SK-N-SH (cell line): ENCODE measurements around the gene LTBP1. TPM values are rescaled to one million over a fixed set of nuclear protein-coding genes. Genes with fewer than 3 reads are reported as not detected.

Source experiments
- CTCF ChIA-PET: fragments of 300-600, 350-600 bp; formaldehyde crosslinking; extraction: SDS; loops from one replicate; lab custom pipeline; 2021; lab: Yijun Ruan, JAX
- POLR2A ChIA-PET: fragments of 350-600 bp; sonication (Branson Sonifier 250); formaldehyde crosslinking; extraction: SDS; loops from one replicate; lab custom pipeline; 2020; ENCODE audit warnings: antibody characterized with exemption, inconsistent platforms; lab: Yijun Ruan, JAX
- DNase-seq: peaks from one replicate; pipeline ENCODE4 v3.0.0; 2012
- H2AFZ ChIP-seq: fragments of 200-600 bp; sonication (generic); 2 replicates; pipeline ENCODE4 v1.8.1; 2016; ENCODE audit warnings: antibody characterized with exemption, mild to moderate bottlenecking, low read depth
- H3F3A ChIP-seq: fragments of 200-600 bp; sonication (generic); replicated peaks from 2 replicates; pipeline ENCODE3; 2016; ENCODE audit warnings: antibody characterized with exemption, mild to moderate bottlenecking; ENCODE audit not compliant: insufficient read depth
- H3K27ac ChIP-seq, 2 experiments: fragments of 200-500 bp in 1 of 2; fragments of 200-600 bp in 1 of 2; sonication (Bioruptor generic) in 1 of 2; sonication (generic), shearing (Covaris generic) in 1 of 2; 2 replicates each; pipeline versions ENCODE4 v1.5.1 to v1.6.1; 2014 to 2016; ENCODE audit warnings: low read depth in 2 of 2, inconsistent platforms in 1 of 2, low read length in 1 of 2, mild to moderate bottlenecking in 1 of 2, mixed read lengths in 1 of 2
- H3K27me3 ChIP-seq: fragments of 200-600 bp; sonication (generic), shearing (Covaris generic); 2 replicates; pipeline ENCODE4 v1.6.1; 2016; ENCODE audit warnings: mixed run types; ENCODE audit not compliant: insufficient read depth
- H3K36me3 ChIP-seq, 2 experiments: fragments of 200-500 bp in 1 of 2; fragments of 200-600 bp in 1 of 2; sonication (Bioruptor generic) in 1 of 2; sonication (generic) in 1 of 2; replicated peaks in 1 of 2; 2 replicates each; pipeline versions ENCODE3 to v1.5.1; 2014 to 2016; ENCODE audit warnings: low read length in 1 of 2, mild to moderate bottlenecking in 1 of 2; ENCODE audit not compliant: insufficient read depth in 2 of 2, control insufficient read depth in 1 of 2
- H3K4me1 ChIP-seq, 2 experiments: fragments of 200-500 bp in 1 of 2; fragments of 200-600 bp in 1 of 2; sonication (Bioruptor generic) in 1 of 2; sonication (generic), shearing (Covaris generic) in 1 of 2; 2 replicates each; pipeline versions ENCODE4 v1.5.1 to v1.6.1; 2014 to 2016; ENCODE audit warnings: low read depth in 1 of 2, low read length in 1 of 2, mixed run types in 1 of 2; ENCODE audit not compliant: insufficient read depth in 2 of 2, control insufficient read depth in 1 of 2
- H3K4me2 ChIP-seq: fragments of 200-600 bp; sonication (generic), shearing (Covaris generic); 2 replicates; pipeline ENCODE4 v1.6.1; 2017; ENCODE audit warnings: mixed run types
- H3K4me3 ChIP-seq, 2 experiments: fragments of 200-500 bp in 1 of 2; fragments of 200-600 bp in 1 of 2; sonication (Bioruptor generic) in 1 of 2; sonication (generic), shearing (Covaris generic) in 1 of 2; 2 replicates each; pipeline versions ENCODE4 v1.5.1 to v1.8.1; 2014 to 2016; ENCODE audit warnings: low read depth in 2 of 2, inconsistent platforms in 1 of 2, low read length in 1 of 2, mild to moderate bottlenecking in 1 of 2, mixed read lengths in 1 of 2, moderate library complexity in 1 of 2
- H3K79me2 ChIP-seq: fragments of 200-600 bp; sonication (generic); 2 replicates; pipeline ENCODE4 v1.8.1; 2017; ENCODE audit warnings: mild to moderate bottlenecking; ENCODE audit not compliant: insufficient read depth
- H3K9ac ChIP-seq: fragments of 200-600 bp; sonication (generic); 2 replicates; pipeline ENCODE4 v1.6.1; 2017; ENCODE audit warnings: mixed run types
- H3K9me2 ChIP-seq: fragments of 200-600 bp; sonication (generic); 2 replicates; pipeline ENCODE4 v1.6.1; 2017; ENCODE audit warnings: mixed run types
- H3K9me3 ChIP-seq: fragments of 200-600 bp; sonication (generic); 2 replicates; pipeline ENCODE4 v1.6.1; 2017; ENCODE audit warnings: mixed run types, mild to moderate bottlenecking, moderate library complexity
- H4K20me1 ChIP-seq: fragments of 200-600 bp; sonication (generic); 2 replicates; pipeline ENCODE4 v1.6.1; 2017; ENCODE audit warnings: mild to moderate bottlenecking, mixed run types; ENCODE audit not compliant: insufficient read depth
- ELF1 ChIP-seq: IDR thresholded peaks from 2 replicates; pipeline ENCODE4 v1.4.0; 2012
- EP300 ChIP-seq, 2 experiments: IDR thresholded peaks; 2 replicates each; pipeline versions ENCODE4 v1.4.0 to v1.6.1; 2012; ENCODE audit warnings: borderline replicate concordance in 1 of 2, low read depth in 1 of 2, low read length in 1 of 2
- FOXM1 ChIP-seq: IDR thresholded peaks from 2 replicates; pipeline ENCODE4 v1.4.0; 2012; ENCODE audit warnings: low read depth, mild to moderate bottlenecking
- GABPA ChIP-seq: IDR thresholded peaks from 2 replicates; pipeline ENCODE4 v1.4.0; 2012; ENCODE audit warnings: low read depth, mild to moderate bottlenecking
- GATA2 ChIP-seq: sonication (generic); formaldehyde crosslinking; IDR thresholded peaks from 2 replicates; pipeline ENCODE4 v1.5.0; 2020; ENCODE audit warnings: mild to moderate bottlenecking, missing genetic modification reagents
- JUND ChIP-seq: IDR thresholded peaks from 2 replicates; pipeline ENCODE4 v1.4.0; 2012
- NFIC ChIP-seq: IDR thresholded peaks from 2 replicates; pipeline ENCODE4 v1.4.0; 2012; ENCODE audit warnings: borderline replicate concordance
- POLR2AphosphoS5 ChIP-seq: IDR thresholded peaks from 2 replicates; pipeline ENCODE4 v1.6.1; 2012; ENCODE audit warnings: low read depth, low read length
- RAD21 ChIP-seq: IDR thresholded peaks from 2 replicates; pipeline ENCODE4 v1.6.1; 2012; ENCODE audit warnings: mild to moderate bottlenecking, low read length
- RCOR1 ChIP-seq: fragments of 150-350 bp; IDR thresholded peaks from 2 replicates; pipeline ENCODE4 v1.6.1; 2017; ENCODE audit warnings: antibody characterized with exemption, low read length
- RFX5 ChIP-seq: IDR thresholded peaks from 2 replicates; pipeline ENCODE4 v1.6.1; 2012; ENCODE audit warnings: mild to moderate bottlenecking, improper control_type of control experiment, low read length
- SIN3A ChIP-seq: IDR thresholded peaks from 2 replicates; pipeline ENCODE4 v1.6.1; 2012; ENCODE audit warnings: low read depth, mild to moderate bottlenecking, low read length, moderate library complexity, borderline replicate concordance
- SMC3 ChIP-seq: IDR thresholded peaks from 2 replicates; pipeline ENCODE4 v1.6.1; 2012; ENCODE audit warnings: low read depth, low read length, improper control_type of control experiment
- TAF1 ChIP-seq: IDR thresholded peaks from 2 replicates; pipeline ENCODE4 v1.6.1; 2012; ENCODE audit warnings: low read depth, mild to moderate bottlenecking, low read length, moderate library complexity, borderline replicate concordance
- TEAD4 ChIP-seq: IDR thresholded peaks from 2 replicates; pipeline ENCODE4 v1.4.0; 2012; ENCODE audit warnings: mild to moderate bottlenecking, borderline replicate concordance; ENCODE audit not compliant: insufficient read depth
- YY1 ChIP-seq: IDR thresholded peaks from 2 replicates; pipeline ENCODE4 v1.4.0; 2012; ENCODE audit warnings: low read depth, mild to moderate bottlenecking
- WGBS: methylation state at CpG from one replicate; pipeline ENCODE4 v1.1.6; 2017; ENCODE audit warnings: low lambda C conversion rate; 5-methylcytosine and 5-hydroxymethylcytosine counted together
- polyA plus RNA-seq, 3 experiments: library from polyadenylated mRNA; depleted of rRNA; stranded (reverse); fragments of >200 nt; gene quantifications; 2 replicates each; pipeline ENCODE4 v1.2.3, GENCODE V29; 2012
- TF ChIP-seq, protein P1 (sequence below): IDR thresholded peaks from 2 replicates; pipeline ENCODE4 v1.4.0; 2012; ENCODE audit warnings: low read depth
- TF ChIP-seq, protein P2 (sequence below): IDR thresholded peaks from 2 replicates; pipeline ENCODE4 v1.4.0; 2012; ENCODE audit warnings: low read depth, borderline replicate concordance
- TF ChIP-seq, protein P3 (sequence below): IDR thresholded peaks from 2 replicates; pipeline ENCODE4 v1.4.0; 2012; ENCODE audit warnings: low read depth, borderline replicate concordance
- TF ChIP-seq, protein P4 (sequence below): fragments of 200-600 bp; sonication (generic); IDR thresholded peaks from 2 replicates; pipeline ENCODE4 v1.6.1; 2017; ENCODE audit warnings: antibody characterized with exemption, mild to moderate bottlenecking, moderate library complexity

The LTBP1 gene
- polyA plus RNA-seq, 1 of the 3 experiments (the other 2 are of a cell fraction): 467 TPM

- Histone ChIP-seq H4K20me1 (no peaks in the 10 kb centered on the region), H3K36me3 (no peaks in the 10 kb centered on the region), H3K9me3 (no peaks in the 10 kb centered on the region), H3K9ac (no peak overlapping the region), H2AFZ (no peak overlapping the region), H3K4me3 (no peak overlapping the region), H3K9me2 (no peaks in the 10 kb centered on the region), H3K79me2 (no peaks in the 10 kb centered on the region), H3K4me2 (no peak overlapping the region), H3K27me3 (no peaks in the 10 kb centered on the region), H3K4me1 (no peaks in the 10 kb centered on the region), H3K27ac (no peak overlapping the region), H3F3A (no peaks in the 10 kb centered on the region)
- POLR2A ChIA-PET: no interaction called here
- DNase-seq: no peak
- TF ChIP-seq NFIC (no peak), GABPA (no peak), TEAD4 (no peak), RCOR1 (no peak), RFX5 (no peak), JUND (no peak), SMC3 (no peak), TAF1 (no peak), GATA2 (no peak), POLR2AphosphoS5 (no peak), FOXM1 (no peak), EP300 (IDR thresholded peaks at IDR 0.05; ENCODE audit: borderline replicate concordance in 1 of 2, low read depth in 1 of 2, low read length in 1 of 2) (no peak), SIN3A (no peak), YY1 (no peak), ELF1 (no peak), RAD21 (no peak)
- TF ChIP-seq, protein P1, sequence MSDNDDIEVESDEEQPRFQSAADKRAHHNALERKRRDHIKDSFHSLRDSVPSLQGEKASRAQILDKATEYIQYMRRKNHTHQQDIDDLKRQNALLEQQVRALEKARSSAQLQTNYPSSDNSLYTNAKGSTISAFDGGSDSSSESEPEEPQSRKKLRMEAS: no peak
- TF ChIP-seq, protein P2, sequence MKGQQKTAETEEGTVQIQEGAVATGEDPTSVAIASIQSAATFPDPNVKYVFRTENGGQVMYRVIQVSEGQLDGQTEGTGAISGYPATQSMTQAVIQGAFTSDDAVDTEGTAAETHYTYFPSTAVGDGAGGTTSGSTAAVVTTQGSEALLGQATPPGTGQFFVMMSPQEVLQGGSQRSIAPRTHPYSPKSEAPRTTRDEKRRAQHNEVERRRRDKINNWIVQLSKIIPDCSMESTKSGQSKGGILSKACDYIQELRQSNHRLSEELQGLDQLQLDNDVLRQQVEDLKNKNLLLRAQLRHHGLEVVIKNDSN: no peak
- TF ChIP-seq, protein P3, sequence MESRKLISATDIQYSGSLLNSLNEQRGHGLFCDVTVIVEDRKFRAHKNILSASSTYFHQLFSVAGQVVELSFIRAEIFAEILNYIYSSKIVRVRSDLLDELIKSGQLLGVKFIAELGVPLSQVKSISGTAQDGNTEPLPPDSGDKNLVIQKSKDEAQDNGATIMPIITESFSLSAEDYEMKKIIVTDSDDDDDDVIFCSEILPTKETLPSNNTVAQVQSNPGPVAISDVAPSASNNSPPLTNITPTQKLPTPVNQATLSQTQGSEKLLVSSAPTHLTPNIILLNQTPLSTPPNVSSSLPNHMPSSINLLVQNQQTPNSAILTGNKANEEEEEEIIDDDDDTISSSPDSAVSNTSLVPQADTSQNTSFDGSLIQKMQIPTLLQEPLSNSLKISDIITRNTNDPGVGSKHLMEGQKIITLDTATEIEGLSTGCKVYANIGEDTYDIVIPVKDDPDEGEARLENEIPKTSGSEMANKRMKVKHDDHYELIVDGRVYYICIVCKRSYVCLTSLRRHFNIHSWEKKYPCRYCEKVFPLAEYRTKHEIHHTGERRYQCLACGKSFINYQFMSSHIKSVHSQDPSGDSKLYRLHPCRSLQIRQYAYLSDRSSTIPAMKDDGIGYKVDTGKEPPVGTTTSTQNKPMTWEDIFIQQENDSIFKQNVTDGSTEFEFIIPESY: no peak
- TF ChIP-seq, protein P4, sequence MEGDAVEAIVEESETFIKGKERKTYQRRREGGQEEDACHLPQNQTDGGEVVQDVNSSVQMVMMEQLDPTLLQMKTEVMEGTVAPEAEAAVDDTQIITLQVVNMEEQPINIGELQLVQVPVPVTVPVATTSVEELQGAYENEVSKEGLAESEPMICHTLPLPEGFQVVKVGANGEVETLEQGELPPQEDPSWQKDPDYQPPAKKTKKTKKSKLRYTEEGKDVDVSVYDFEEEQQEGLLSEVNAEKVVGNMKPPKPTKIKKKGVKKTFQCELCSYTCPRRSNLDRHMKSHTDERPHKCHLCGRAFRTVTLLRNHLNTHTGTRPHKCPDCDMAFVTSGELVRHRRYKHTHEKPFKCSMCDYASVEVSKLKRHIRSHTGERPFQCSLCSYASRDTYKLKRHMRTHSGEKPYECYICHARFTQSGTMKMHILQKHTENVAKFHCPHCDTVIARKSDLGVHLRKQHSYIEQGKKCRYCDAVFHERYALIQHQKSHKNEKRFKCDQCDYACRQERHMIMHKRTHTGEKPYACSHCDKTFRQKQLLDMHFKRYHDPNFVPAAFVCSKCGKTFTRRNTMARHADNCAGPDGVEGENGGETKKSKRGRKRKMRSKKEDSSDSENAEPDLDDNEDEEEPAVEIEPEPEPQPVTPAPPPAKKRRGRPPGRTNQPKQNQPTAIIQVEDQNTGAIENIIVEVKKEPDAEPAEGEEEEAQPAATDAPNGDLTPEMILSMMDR: no peak
- WGBS: 46% methylated on average over 3 of the region's 3 CpGs
- CTCF ChIA-PET: no interaction called here
These were observed 41.5 kb upstream of the LTBP1 start for GRCh38 chr2:32905270-32905669.
